Activated gamma-delta T cell (primary cell): ENCODE results near the gene IL33.
"Not testable (repeated sequence)": the region's sequence is repeated elsewhere in the genome, so short reads cannot be mapped to it uniquely, and the experiment has no call there.

Source experiments
- DNase-seq: peaks from one replicate; lab custom pipeline; 2025; lab: John Stamatoyannopoulos, UW
- total RNA-seq, 2 donors: gene quantifications; one replicate each; lab custom pipeline; 2026; lab: John Stamatoyannopoulos, UW

Gene IL33, protein sequence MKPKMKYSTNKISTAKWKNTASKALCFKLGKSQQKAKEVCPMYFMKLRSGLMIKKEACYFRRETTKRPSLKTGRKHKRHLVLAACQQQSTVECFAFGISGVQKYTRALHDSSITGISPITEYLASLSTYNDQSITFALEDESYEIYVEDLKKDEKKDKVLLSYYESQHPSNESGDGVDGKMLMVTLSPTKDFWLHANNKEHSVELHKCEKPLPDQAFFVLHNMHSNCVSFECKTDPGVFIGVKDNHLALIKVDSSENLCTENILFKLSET
- 0 to 0.04 reads per million in 2 donors for total RNA-seq

DNA sequence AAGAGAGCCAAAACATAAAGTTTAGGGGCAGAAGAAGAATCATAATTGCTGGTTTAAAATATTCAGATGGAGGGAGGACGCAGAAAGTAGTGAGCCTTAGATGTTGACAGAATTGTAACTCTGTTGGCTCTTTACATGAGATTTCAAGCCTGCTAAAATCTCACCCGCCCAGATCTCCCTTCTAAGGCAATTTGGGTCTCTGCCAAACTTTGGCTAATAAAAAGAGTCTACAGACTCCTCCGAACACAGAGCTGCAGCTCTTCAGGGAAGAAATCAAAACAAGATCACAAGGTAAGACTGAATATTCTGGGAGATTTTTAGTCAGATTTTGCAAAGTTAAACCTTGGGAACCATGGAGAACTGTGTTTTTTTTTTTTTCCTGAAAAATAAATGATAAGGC lies at the start of gene IL33:
Gene IL33 (plus strand): TSS at position 246 of the 400 bp plus-strand sequence. CDS start 25,888 bp downstream, outside the sequence.
- no peak for DNase-seq

GRCh38 chr9:6171667-6172066 lies 43.9 kb upstream of the IL33 start:
- DNase-seq: no peak

DNA sequence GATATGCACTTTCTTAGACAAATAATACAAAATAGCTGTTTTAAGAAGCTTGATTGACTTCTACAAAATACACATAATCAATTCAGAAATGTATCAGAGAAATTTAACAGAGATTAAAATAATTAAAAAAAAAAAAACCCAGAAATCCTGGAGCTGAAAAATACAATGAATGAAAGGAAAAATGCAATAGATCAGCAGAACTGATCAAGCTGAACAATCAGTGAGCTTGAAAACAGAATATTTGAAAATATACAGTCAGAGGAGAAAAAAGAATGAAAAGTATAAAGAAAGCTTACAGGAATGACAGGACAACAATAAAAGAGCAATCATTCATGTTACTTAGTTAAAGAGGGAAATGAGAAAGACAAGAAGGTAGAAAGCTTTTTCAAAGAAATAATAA lies 41.7 kb upstream of the IL33 start:
- DNase-seq: no peak

GRCh38 chr9:6182549-6183226 lies 32.9 kb upstream of the IL33 start:
- DNase-seq: not testable (repeated sequence)

DNA sequence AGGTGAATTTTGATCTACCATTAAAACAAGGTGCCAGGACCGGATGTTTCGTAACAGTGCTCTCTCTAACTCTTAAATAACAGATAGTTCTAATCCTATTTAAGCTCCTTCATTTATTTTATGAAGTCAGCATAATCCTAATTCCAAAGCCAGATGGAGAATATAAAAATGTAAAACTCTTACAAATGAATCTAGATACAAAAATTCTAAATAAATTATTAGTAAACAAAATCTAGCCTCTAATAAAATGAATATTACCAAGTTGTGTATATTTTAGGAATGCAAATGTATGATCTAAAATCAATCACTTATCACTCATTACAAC lies 32.4 kb upstream of the IL33 start:
- no peak for DNase-seq

DNA sequence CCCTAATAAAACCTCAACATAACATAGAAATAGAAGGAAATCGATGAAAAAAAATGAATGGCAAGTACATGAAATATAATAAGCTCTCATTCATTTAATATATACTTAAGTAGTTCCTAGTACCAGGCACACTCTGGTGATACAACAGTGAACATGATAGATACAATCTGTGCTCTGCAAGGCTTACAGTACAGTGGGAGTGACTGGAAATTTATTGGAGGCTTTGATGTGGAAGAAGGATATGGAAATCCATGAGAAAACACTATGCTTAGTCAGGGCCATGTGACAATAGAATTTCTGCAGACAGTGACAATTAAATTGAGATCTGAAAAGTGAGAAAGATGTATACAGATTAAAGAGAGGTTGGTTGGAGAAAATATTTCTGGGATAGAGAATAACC lies 32.0 kb upstream of the IL33 start:
- DNase-seq: no peak

DNA sequence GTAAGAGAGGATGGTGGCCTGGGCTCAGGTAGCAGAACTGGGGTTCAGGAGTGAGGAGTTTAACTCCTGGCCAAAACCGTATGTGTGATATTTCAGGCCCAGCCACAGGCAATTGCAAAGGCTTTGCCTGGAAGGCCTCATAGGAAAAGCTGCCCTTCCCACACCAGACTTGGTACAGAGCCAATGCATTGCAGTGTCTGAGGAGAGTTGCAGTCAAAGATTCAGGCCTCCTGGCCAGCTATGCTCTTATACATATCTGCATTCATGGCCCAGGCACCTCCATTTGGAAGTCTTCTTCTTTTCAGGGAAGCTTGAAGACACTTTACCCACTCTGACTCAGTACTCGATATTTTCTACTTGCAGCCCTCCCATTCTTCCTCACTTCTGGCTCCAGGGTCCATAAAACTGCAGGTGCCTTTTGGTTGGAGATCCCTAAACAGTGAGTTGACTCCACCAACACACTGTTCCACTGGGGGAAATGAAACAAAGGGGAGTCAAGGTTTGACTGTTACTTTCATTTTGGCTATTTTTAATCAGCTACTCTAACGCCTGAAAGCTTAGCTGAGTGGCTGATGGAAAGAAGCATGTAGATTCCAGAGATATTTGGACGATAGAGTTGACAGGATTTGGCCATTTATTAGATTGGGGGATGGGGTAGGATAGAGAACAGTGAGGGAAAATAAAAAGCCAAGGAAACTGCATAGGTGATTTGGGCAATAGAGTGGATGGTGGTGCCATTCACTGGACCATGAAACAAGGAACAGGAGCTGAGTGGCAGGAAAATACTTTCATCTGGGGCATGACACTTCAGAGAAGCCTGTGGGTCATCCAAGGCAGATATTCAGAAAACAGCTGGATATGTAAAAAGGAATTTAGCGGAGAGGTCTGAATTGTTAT lies 30.6 kb upstream of the IL33 start:
- no peak for DNase-seq

GRCh38 chr9:6186691-6187090 lies 28.9 kb upstream of the IL33 start:
- DNase-seq: no peak

DNA sequence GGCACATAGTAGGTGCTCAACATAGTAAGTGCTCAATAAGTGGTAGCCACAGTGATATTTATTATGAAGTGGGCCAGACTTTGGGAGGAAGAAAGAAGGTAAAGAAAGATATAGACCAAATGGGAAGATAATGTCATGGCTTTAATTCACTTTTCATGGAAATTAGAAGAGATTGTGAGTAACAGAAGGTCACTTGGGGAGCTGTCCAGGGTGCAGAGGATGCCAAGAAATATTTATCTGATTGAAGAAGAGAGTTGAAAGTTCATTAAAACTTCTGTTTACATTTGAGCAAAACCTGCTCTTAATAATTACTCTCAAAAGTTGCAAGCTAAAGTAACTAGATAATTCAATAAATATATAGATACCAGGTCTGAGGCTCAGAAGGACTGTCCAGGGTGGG lies 28.3 kb upstream of the IL33 start:
- no peak for DNase-seq

- DNase-seq: no peak
Observed at GRCh38 chr9:6188466-6188865, 27.1 kb upstream of the IL33 start.

GRCh38 chr9:6188906-6189305 lies 26.7 kb upstream of the IL33 start:
- no peak for DNase-seq

- DNase-seq: no peak
Observed at GRCh38 chr9:6194934-6195333, 20.7 kb upstream of the IL33 start.

GRCh38 chr9:6195714-6196360 lies 19.8 kb upstream of the IL33 start:
- no peak for DNase-seq

- no peak for DNase-seq
Observed at GRCh38 chr9:6197330-6197729, 18.3 kb upstream of the IL33 start.

DNA sequence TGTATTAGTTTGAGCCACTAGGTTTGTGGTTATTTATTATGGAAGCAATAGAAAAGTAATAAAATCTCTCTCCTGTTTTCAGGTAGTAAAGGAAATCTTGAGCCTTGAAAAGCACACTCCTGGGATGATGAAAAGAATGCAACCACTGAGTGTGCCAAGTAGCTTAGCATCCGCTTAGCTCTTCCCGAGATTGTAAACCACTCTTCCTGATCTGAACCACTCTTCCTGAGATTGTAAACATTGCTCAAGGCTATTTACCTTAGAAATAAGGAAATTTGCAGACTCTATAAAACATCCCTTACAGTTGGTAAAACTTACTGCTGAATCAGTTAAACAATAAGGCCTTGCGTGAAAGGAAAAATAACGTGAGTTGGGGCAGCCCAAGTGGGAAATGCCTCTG lies 17.4 kb upstream of the IL33 start:
- no peak for DNase-seq

- DNase-seq: no peak
Observed at GRCh38 chr9:6199596-6199995, 16.0 kb upstream of the IL33 start.

DNA sequence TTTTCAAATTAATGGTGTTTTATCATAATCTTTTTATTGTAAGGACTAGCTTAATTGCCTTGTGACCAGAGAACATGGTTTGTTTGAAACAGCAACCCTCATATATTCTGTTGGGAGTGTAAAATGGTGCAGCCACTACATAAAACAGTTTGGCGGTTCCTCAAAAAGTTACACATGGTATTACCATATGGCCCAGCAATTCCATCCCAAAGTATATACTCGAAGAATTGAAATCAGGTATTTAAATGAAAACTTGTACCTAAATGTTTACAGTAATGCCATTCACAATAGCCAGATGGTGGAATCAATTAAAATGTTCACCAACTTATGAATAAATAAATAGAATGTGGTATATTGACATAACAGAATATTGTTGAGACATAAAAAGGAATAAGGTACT lies 14.8 kb upstream of the IL33 start:
- no peak for DNase-seq

GRCh38 chr9:6209966-6210365 lies 5.6 kb upstream of the IL33 start:
- no peak for DNase-seq

GRCh38 chr9:6212722-6213375 lies 2.8 kb upstream of the IL33 start:
- DNase-seq: no peak

DNA sequence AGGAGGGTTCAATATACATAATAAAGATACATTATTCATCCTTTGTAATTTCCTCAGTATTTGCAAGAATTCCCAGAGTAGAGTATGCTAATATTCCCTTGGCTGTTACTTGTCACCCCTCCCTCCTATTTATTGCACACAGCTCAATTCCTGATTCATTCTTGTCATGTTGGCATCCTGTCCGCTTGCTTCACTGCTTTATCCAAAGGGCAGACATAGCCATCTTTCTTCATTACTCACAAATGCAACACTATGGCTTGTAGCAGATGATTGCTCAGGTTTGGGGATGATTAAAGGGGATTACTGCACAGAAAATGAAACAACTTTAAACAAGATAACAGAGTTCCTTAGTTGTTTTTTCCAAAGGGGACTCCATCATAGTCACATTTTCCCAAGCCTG lies 1.2 kb upstream of the IL33 start:
- no peak for DNase-seq

DNA sequence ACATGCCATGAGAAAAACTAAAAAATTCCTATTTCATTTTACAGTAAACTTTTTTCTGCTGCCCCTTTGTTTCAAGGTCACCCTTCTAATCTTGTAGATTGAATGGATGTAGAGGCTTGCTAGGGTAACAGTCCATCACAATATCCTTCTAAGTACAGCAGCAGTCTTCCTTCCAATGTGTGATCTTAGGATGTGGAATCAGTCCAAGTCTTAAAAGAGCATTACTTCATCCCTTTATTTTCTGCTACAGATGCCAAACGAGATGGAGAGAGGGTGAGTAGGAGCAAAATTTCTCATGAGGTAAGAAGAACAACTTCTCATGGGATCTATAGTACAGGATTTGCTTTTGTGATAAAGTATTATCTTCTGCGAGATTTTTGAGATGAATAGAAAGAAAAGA lies 704 bp upstream of the IL33 start:
- no peak for DNase-seq

- no peak for DNase-seq
Observed at GRCh38 chr9:6216002-6216401, 395 bp downstream of the IL33 start.
